HG03103 (cell line): ENCODE results near the gene RPS6KB2.

Experiments used
- ATAC-seq: cut with Tn5 transposase; IDR thresholded peaks from one replicate; pipeline ENCODE4 v1.9.1; 2021; ENCODE audit warnings: low read depth; ENCODE audit not compliant: unreplicated experiment

The RPS6KB2 gene

DNA sequence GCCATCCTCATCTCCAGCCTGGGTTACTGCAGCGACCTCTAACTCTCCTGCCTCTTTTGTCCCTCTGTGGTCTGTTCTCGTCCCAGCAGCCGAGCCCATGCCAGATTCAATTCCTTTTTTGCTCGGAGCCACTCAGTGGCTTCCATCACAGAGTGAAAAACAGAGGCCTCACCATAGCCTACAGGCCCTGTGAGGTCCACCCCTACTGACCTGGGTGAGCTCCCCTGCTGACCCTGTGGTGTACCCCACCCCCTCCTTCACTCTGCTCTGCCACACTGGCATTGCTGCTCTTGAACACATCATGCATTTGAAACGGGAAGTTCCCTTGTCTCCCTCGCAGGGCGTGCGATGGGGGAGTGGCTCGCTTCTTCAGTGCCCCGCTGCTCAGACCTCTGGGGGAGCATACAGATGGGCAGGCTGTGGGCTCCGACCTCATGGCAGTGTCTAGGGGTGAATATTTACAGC lies 56.6 kb downstream of the RPS6KB2 start:
- no peak for ATAC-seq
